Body of pancreas (tissue), 4 donors: ENCODE data around the gene CACYBP.
A peak's percentile ranks its signal among the peaks of the same experiment; 100 is the strongest.

ENCODE experiments used
- POLR2A ChIP-seq, 3 donors: fragments of 450-650 bp; IDR thresholded peaks; one replicate each; pipeline ENCODE4 v1.6.1; 2016; ENCODE audit warnings: antibody characterized with exemption in 3 of 3, mild to moderate bottlenecking in 2 of 3
- TF ChIP-seq, protein P1 (sequence below), 7 experiments: fragments of 450-650 bp in 4 of 7; fragments of 200-600 bp in 3 of 7; sonication (generic) in 3 of 7; IDR thresholded peaks; one replicate each; pipeline ENCODE4 v1.5.1; 2016 to 2019; ENCODE audit warnings: antibody characterized with exemption in 7 of 7

DNA sequence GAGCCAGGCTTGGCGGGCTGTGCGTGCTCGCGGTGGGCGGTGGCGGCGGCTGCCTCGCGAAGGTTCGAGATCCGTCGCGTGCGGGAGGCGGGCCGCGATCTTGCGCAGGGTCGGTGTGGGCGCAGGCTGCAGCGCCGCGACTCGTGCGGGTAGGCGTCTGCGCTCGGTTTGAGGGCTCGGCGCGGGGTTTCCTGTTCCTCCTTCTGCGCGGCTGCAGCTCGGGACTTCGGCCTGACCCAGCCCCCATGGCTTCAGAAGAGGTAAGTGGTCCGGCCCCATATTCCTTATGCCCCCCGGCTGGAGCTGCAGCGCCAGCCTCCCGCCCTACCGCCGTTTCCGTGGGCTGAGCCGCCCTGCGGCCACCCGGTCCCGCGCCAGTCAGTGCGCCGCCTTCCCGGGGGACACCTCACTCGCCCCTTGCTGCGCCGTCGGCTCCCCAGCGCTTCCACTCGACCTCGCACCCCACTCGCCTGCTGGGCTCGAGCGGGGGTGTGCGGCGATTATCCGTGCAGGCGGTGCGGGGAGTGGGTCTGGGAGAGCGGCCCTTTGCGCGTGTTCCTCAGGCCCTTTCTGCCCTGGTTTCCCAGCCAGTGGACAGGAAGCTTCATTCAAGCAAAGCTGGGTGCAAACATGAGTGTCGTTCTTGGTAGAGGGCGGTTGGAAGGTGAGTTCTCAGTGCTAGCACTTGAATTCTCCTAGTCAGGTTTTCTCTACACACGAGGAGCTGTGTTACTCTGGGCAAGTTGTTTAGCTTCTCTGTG, at the start of gene CACYBP:
- TF ChIP-seq, protein P1, sequence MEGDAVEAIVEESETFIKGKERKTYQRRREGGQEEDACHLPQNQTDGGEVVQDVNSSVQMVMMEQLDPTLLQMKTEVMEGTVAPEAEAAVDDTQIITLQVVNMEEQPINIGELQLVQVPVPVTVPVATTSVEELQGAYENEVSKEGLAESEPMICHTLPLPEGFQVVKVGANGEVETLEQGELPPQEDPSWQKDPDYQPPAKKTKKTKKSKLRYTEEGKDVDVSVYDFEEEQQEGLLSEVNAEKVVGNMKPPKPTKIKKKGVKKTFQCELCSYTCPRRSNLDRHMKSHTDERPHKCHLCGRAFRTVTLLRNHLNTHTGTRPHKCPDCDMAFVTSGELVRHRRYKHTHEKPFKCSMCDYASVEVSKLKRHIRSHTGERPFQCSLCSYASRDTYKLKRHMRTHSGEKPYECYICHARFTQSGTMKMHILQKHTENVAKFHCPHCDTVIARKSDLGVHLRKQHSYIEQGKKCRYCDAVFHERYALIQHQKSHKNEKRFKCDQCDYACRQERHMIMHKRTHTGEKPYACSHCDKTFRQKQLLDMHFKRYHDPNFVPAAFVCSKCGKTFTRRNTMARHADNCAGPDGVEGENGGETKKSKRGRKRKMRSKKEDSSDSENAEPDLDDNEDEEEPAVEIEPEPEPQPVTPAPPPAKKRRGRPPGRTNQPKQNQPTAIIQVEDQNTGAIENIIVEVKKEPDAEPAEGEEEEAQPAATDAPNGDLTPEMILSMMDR (IDR thresholded peaks at IDR 0.05): peak in 3 of 7 experiments; percentile 3 to 11 (median 10)
- TF ChIP-seq POLR2A (IDR thresholded peaks at IDR 0.05): peak in 1 of 3 donors; percentile 6
